Stimulated activated CD8-positive, alpha-beta memory T cell treated with anti-CD3 and anti-CD28 coated beads, Interleukin-4, amount 100 ng/mL, for 1 hour (primary cell): Measurements from ENCODE around the gene FBXW8.

ENCODE experiments used
- DNase-seq, 2 donors: peaks; one replicate each; pipeline ENCODE4 v3.0.0-alpha.2; 2020; ENCODE audit warnings: low read depth in 2 of 2, low spot score in 1 of 2

The FBXW8 gene

GRCh38 chr12:116884871-116885270 is 25.9 kb upstream of the FBXW8 start:
- no peak for DNase-seq

- no peak for DNase-seq
Measured at GRCh38 chr12:116885491-116885890, 25.3 kb upstream of the FBXW8 start.

DNA sequence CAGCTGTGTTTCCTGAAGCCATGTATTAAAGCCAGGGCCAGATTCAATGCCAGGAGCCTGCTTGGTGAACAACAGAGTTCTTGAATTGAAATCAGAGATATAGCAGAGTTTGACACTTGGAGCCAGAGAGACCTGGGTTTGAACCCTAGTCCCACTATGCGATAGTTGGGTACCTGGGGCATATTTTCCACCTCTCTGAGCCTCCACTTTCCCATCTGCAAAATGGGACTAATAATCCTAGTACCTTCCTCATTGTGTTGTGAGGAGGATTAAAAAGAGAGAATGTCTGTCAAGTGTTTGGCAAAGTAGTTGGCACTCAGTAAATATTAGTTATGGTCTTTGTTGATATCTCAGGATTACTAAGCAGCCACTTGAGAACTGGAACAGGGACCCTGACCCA is 23.5 kb upstream of the FBXW8 start:
- DNase-seq, result no peak

DNA sequence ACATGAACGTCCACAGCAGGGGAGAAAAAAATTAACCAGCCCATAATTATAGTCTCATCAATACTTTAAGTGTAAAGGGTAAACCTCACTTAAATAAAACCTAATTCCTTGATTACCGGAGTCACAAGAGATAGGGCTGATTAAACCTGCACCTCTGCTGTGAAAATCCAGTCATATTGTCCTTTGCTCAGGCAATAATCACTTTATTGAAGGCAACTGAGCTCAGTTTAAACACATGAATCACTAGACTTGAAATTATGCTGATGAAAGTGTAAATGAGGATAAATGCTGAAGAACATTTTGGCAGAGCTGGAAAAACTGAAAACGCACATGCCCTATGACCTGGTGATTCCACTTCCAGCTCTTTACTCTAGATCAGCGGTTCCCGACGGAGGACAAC is 22.9 kb upstream of the FBXW8 start:
- DNase-seq, result no peak

- DNase-seq, result no peak
Measured at GRCh38 chr12:116890330-116890729, 20.4 kb upstream of the FBXW8 start.

- no peak for DNase-seq
Measured at GRCh38 chr12:116891019-116891418, 19.7 kb upstream of the FBXW8 start.

- DNase-seq, result no peak
Measured at GRCh38 chr12:116892349-116893140, 18.2 kb upstream of the FBXW8 start.

DNA sequence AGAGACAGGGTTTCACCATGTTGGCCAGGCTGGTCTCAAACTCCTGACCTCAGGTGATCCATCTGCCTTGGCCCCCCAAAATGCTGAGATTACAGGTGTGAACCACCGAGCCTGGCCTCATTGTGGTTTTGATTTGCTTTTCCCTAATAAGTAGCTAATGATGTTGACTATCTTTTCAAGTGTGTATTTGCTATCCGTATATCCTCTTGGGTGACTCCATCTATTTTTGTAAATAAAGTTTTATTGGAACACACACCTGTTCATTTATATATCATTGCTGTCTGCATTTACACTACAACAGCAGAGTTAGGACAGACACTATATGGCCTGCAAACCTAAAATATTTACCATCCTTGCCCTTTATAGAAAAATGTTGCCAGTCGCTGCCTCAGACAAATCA is 15.8 kb upstream of the FBXW8 start:
- DNase-seq, result no peak

DNA sequence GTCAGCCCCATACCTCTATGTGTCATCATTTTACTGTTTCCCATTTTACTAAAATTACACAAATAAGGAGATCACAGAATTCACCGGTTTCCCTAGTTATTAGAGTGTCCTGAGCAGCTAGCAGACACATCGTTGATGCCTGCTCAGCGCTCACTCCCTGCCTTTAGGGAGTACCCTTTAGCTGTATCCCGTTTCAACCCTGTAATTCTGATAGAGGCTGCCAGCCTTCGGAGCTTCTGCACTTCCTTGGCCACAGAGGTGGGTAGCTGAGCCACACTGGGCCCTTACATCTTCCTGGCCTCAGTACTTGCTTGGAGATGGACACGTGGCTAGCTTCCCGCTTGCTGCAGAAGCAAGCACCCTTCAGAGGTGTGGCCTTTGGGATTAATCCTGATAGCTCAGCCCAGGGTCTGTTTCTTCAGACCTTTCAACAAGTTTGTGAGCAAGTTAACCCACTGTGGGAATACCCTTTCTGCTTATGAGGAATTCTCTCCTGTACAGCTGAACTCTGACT is 14.3 kb upstream of the FBXW8 start:
- DNase-seq, result no peak

DNA sequence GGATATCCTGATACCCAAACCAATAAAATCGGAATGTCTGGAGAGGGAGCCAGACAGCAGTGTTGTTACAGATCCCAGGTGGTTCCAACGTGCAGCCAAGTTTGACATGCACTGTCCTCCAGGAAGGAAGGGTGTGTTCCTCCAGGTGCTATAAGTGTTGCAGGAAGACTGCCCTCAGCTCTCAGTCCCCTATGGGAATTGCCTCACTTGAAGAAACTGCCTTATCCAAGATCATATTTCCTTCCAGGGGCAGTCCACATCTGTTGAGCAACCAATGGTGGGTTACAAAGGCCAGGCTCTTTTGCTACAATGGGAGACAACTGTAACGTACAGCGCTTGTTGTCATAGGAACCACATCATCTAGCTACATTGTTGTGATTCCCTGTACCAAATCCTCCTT is 13.3 kb upstream of the FBXW8 start:
- no peak for DNase-seq

DNA sequence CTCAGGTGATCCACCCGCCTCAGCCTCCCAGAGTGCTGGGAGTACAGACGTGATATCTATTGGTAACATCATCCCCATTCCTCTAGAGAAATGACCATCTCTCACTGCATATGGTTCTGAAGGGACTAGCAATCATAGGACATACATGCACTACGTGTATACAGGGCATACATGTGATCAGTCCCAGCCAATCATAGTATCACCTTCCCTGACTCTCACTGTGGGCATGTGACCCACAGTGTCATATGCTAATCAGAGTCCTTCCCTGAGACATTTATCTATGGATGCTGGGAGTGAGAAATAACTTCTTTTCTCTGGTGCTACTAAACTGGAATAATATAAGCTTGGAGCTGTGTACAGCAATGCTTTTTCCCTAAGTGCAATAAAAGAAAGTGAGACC is 12.1 kb upstream of the FBXW8 start:
- no peak for DNase-seq

GRCh38 chr12:116901612-116902011 is 9.1 kb upstream of the FBXW8 start:
- no peak for DNase-seq

DNA sequence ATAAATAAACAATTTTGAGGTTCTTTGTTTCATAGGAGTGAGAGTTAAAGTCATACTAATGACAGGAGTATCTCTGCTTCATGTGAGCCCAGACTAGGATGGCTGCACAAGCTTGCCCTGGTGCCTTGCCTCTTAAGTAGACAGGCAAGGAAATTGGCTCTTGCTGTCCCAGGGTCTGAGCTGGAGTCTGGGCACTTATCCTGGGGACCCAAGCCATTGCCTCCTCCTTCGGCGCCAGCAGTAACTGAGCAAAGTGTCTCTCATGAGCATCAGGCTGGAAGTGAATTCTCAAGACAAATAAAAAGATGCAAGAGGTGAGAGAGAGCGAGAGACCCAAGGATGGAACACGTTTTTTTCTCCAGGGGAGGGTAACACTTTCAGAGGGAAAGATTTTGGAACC is 6.9 kb upstream of the FBXW8 start:
- DNase-seq, result no peak

DNA sequence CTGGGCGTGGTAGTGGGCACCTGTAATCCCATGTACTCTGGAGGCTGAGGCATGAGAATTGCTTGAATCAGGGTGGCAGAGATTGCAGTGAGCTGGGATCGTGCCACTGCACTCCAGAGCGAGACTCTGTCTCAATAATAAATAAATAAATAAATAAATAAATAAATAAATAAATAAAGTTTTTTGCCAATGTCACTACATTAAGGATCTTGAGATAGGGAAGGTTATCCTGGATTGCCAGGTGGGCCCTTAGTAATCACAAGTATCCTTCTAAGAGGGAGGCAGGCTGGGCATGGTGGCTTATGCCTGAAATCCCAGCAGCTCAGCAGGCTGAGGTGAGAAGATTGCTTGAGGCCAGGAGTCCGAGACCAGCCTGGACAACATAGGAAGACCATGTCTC is 4.5 kb upstream of the FBXW8 start:
- DNase-seq, result no peak

GRCh38 chr12:116910280-116910644 is 488 bp upstream of the FBXW8 start:
- DNase-seq, result no peak

DNA sequence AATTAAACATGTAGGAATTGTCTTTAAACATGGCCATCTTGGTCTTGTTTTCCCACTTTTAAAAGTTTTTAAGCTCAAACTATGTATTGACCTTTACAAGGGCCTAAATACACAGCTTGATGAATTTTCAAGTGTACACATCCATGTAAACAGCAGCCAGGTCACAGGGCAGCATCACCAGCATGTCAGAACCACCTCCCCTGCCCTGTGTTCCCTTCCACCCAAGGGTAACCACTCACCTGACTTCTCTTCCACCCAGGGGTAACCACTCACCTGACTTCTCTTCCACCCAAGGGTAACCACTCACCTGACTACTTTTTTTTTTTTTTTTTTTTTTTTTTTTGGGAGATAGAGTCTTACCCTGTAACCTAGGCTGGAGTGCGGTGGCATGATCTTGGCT is 4.6 kb downstream of the FBXW8 start:
- DNase-seq, result no peak

DNA sequence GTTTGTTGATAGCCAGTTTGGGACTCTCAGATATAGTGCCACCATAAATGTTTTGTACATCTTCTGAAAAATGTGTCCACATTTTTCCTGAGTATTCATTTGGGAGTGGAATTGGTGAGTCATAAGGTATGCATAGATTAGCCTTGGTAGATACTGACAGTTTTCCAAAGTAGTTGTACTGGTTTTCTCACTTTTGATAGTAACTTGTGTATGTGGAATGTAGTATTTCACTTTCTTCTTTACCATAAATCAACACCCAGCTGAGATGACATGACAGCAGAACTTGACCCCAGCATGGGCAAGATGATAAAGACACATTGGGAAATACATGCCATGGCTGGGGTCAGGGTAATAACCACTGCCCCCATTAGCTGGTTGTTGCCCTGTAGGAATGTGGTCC is 5.4 kb downstream of the FBXW8 start:
- DNase-seq, result no peak

GRCh38 chr12:116916714-116917114 is 6.0 kb downstream of the FBXW8 start:
- peak; percentile 12 to 13 for DNase-seq

DNA sequence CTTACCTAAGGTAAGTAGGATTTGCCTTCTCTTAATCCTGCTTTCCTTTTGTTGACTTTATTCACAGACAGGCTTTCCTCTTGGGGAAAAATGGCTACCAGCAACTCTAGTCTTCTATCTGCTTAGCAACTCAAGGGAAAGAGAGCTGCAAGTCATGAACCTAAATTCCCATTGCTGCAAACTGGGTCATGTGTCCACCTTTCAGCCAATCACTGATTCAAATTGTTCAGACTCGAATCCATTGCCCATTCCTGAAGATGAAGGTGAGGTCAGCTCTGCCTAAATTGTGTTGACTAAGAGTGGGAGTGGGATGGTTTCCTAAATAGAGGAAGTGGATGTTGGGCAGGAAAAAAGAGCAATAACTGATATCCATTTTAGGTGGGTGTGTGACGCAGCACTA is 7.7 kb downstream of the FBXW8 start:
- no peak for DNase-seq

DNA sequence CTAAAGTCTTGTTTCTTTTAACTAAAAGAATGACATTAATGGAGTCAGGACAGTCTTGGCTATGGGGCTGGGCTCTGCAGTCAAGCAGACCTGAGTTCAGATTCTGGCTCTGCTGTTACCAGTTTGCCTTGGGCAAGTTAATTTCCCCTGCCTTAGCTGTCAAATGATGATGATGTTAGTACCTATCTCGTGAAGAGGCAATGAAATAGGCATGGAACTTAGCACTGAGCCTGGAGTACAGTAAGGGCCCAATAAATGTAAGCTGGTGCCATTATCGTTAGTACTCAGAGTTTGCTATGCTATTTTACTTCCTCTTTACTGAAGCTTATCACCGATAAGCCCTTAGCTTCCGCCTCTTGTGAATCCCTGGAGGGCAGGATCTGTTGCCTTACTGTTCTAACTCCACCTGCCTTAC is 8.5 kb downstream of the FBXW8 start:
- DNase-seq, result no peak

GRCh38 chr12:116919706-116920485 is 9.1 kb downstream of the FBXW8 start:
- DNase-seq, result no peak

DNA sequence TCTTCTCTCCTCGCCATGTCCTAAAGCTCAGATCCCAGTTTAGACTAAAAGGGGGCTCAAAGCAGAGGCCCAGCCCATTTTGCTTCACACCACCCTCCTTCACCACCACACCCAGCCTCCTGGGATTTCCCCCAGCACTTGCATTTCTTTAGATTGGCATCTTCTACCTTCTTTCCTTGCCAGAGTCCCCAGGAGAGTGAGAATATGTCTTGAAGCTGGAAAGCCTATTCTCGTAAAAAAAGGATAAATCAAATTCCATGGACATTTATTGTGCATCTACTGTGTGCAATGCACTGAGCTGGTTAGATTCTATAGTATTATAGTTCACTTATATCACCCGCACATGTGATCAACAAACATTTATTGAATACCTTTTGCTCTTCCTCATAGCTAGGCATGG is 10.2 kb downstream of the FBXW8 start:
- no peak for DNase-seq
